Adrenal gland (tissue), 12 donors: ENCODE results near the gene ST3GAL6. TPM values are rescaled to one million over a fixed set of nuclear protein-coding genes. Genes with fewer than 3 reads are reported as not detected.

ENCODE experiments used
- DNase-seq, 7 donors: peaks; one replicate each; pipeline ENCODE4 v3.0.0-alpha.2; 2019 to 2020
- H3K27ac ChIP-seq, 5 donors: fragments of 200-600 bp; sonication (generic) in 4 of 5; 1 replicate in 3 of 5; 2 replicates in 2 of 5; pipeline versions ENCODE4 v1.5.1 to v1.8.0; 2016 to 2020; ENCODE audit warnings: mild to moderate bottlenecking in 1 of 5
- H3K27me3 ChIP-seq: fragments of 200-600 bp; 2 replicates; pipeline ENCODE4 v1.8.0; 2021
- H3K36me3 ChIP-seq, 2 donors: fragments of 200-600 bp; replicated peaks in 1 of 2; 1 replicate in 1 of 2; 2 replicates in 1 of 2; pipeline versions ENCODE4 v1.5.1 to v1.8.0; 2018 to 2022
- H3K4me1 ChIP-seq, 2 donors: fragments of 200-600 bp; replicated peaks in 1 of 2; 1 replicate in 1 of 2; 2 replicates in 1 of 2; pipeline versions ENCODE4 v1.5.1 to v1.8.0; 2018 to 2021
- H3K4me3 ChIP-seq, 4 donors: fragments of 200-600 bp; sonication (generic) in 3 of 4; one replicate each; pipeline ENCODE4 v1.5.1; 2016 to 2018
- H3K9me3 ChIP-seq, 3 donors: fragments of 200-600 bp; sonication (generic) in 1 of 3; replicated peaks in 1 of 3; 1 replicate in 2 of 3; 2 replicates in 1 of 3; pipeline versions ENCODE4 v1.5.1 to v1.8.0; 2016 to 2021
- POLR2A ChIP-seq, 2 donors: fragments of 450-650 bp; IDR thresholded peaks; one replicate each; pipeline ENCODE4 v1.6.1; 2017; ENCODE audit warnings: antibody characterized with exemption in 2 of 2, mild to moderate bottlenecking in 2 of 2, moderate library complexity in 1 of 2
- WGBS, 4 donors: extraction: QIAGEN DNeasy Blood & Tissue Kit in 2 of 4; methylation state at CpG; one replicate each; pipeline versions ENCODE4 v1.1.5 to v1.1.7; 2013 to 2017; 5-methylcytosine and 5-hydroxymethylcytosine counted together
- intact Hi-C, 2 donors: fragments of 100-400 bp; cut with DNase I; formaldehyde crosslinking; loops; one replicate each; pipeline versions ENCODE4 v1.14.1 to v1.15.0; 2022 to 2023
- polyA plus RNA-seq, 3 donors: library from polyadenylated mRNA; stranded (reverse); fragments of 200-250 nt in 2 of 3; fragments of 350-450 nt in 1 of 3; fragmentation: Illumina TruSeq in 1 of 3; extraction: RNeasy Lipid Tissue Mini Kit (QIAGEN cat#74804) in 1 of 3; gene quantifications; one replicate each; pipeline ENCODE4 v1.2.3, GENCODE V29; 2013 to 2014
- total RNA-seq, 9 donors: library from RNA; depleted of rRNA in 4 of 9; stranded (reverse); fragments of >200 nt in 4 of 9; fragments of 120-200 nt in 1 of 9; fragmentation: NEBNext Ultra II Directional in 1 of 9; extraction: Animal tissue kit (Norgen Biotek cat#: 25700) in 1 of 9; gene quantifications; one replicate each; pipeline versions ENCODE4 v1.1.0 to v1.2.4, GENCODE V29; 2013 to 2023
- TF ChIP-seq, protein P1 (sequence below), 6 experiments: fragments of 450-650 bp in 4 of 6; fragments of 200-600 bp in 2 of 6; sonication (generic) in 1 of 6; IDR thresholded peaks; 1 replicate in 5 of 6; 2 replicates in 1 of 6; pipeline versions ENCODE4 v1.5.1 to v1.8.0; 2016 to 2021; ENCODE audit warnings: antibody characterized with exemption in 6 of 6, mild to moderate bottlenecking in 2 of 6, moderate library complexity in 1 of 6
- donor health status: healthy with polysubstance abuse.
- donor health status: Bipolar disorder and iron deficiency.
- donor health status: DM: yes; HTN: yes; CAD: no.
- donor health status: DM: no; HTN: no; CAD: no.
- donor health status: DM: no; HTN: no; CAD: no.
- donor health status: DM: yes; HTN: yes; CAD: no.

The ST3GAL6 gene
- total and polyA plus RNA-seq, 12 donors = 6.0 to 60.5 (median 20.1) TPM

DNA sequence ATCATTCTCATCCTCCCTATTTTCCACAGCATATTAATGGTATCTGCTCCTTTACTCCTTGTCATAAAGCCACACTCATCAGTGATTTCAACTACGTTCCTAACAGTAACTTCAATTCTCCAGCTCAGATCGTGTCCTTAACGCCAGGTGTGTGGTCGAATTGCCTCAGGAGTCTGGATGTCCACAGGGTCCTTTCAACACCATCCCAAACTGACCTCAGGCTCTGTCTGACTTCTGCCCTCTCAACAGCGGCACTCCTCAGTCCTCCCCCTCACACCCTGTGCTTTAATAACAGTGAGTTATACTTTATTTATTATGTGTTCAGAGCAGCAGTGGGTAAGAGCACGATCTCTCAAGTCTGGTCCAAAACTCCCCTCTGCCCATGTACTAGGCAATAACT lies 42.4 kb downstream of the ST3GAL6 start:
- Histone ChIP-seq H3K27ac (no peak overlapping the region), H3K9me3 (no peaks in the 10 kb centered on the region), H3K4me3 (no peak overlapping the region), H3K27me3 (no peaks in the 10 kb centered on the region), H3K36me3 (peaks cover 0 to 31% of the 10 kb centered on the region in 2 donors), H3K4me1 (peaks cover 0 to 5% of the 10 kb centered on the region in 2 donors)
- DNase-seq = no peak
- TF ChIP-seq, protein P1, sequence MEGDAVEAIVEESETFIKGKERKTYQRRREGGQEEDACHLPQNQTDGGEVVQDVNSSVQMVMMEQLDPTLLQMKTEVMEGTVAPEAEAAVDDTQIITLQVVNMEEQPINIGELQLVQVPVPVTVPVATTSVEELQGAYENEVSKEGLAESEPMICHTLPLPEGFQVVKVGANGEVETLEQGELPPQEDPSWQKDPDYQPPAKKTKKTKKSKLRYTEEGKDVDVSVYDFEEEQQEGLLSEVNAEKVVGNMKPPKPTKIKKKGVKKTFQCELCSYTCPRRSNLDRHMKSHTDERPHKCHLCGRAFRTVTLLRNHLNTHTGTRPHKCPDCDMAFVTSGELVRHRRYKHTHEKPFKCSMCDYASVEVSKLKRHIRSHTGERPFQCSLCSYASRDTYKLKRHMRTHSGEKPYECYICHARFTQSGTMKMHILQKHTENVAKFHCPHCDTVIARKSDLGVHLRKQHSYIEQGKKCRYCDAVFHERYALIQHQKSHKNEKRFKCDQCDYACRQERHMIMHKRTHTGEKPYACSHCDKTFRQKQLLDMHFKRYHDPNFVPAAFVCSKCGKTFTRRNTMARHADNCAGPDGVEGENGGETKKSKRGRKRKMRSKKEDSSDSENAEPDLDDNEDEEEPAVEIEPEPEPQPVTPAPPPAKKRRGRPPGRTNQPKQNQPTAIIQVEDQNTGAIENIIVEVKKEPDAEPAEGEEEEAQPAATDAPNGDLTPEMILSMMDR (IDR thresholded peaks at IDR 0.05) = no peak
- no peak for TF ChIP-seq POLR2A (IDR thresholded peaks at IDR 0.05)
- intact Hi-C loops = loop anchor here in 1 of 2 donors (5.0 kb wide), 1 partner anchor 203 kb away; no protein-coding TSS in a partner anchor
- 89 to 92% (median 91%) methylated on average over 6 of the region's 6 CpGs for WGBS, 4 donors

- H3K27ac ChIP-seq = no peak overlapping the region
- H3K27me3 ChIP-seq = no peaks in the 10 kb centered on the region
- DNase-seq = no peak
- TF ChIP-seq POLR2A (IDR thresholded peaks at IDR 0.05) = no peak
- TF ChIP-seq, protein P1 (IDR thresholded peaks at IDR 0.05) = no peak
- intact Hi-C loops = loop anchor here in 1 of 2 donors (5.0 kb wide), 1 partner anchor 204 kb away; no protein-coding TSS in a partner anchor
- no peaks in the 10 kb centered on the region for H3K9me3 ChIP-seq
- peaks cover 0 to 31% of the 10 kb centered on the region in 2 donors for H3K36me3 ChIP-seq
- peaks cover 0 to 5% of the 10 kb centered on the region in 2 donors for H3K4me1 ChIP-seq
- no peak overlapping the region for H3K4me3 ChIP-seq
- WGBS, 4 donors = 75 to 100% (median 87%) methylated on average over 1 of the region's 1 CpG
Observed at GRCh38 chr3:98806521-98806920, 43.4 kb downstream of the ST3GAL6 start.

DNA sequence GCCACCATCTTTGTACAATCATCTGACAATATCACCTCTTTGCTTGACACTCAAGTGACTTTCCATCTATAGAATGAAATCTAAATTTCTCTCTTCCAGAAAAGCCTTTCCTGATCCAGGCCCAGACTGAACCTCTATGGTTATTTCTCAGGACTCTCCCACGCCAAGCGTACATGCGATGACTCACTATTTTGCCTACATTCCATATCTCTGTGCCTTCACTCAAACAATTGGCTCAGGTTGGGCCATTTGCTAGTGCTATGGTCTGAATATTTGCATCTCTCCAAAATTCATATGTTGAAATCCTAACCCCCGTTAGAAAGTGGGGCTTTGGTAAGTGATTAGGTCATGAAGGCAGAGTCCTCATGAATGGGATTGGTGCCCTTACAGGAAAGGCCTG lies 43.9 kb downstream of the ST3GAL6 start:
- H3K4me1 ChIP-seq = peaks cover 0 to 5% of the 10 kb centered on the region in 2 donors
- TF ChIP-seq, protein P1 (IDR thresholded peaks at IDR 0.05) = no peak
- TF ChIP-seq POLR2A (IDR thresholded peaks at IDR 0.05) = no peak
- intact Hi-C loops = loop anchor here in 1 of 2 donors (5.0 kb wide), 1 partner anchor 205 kb away; no protein-coding TSS in a partner anchor
- H3K4me3 ChIP-seq = no peak overlapping the region
- H3K27me3 ChIP-seq = no peaks in the 10 kb centered on the region
- DNase-seq = no peak
- H3K27ac ChIP-seq = no peak overlapping the region
- 93 to 99% (median 98%) methylated on average over 4 of the region's 4 CpGs for WGBS, 4 donors
- no peaks in the 10 kb centered on the region for H3K9me3 ChIP-seq
- H3K36me3 ChIP-seq = peaks cover 0 to 31% of the 10 kb centered on the region in 2 donors

DNA sequence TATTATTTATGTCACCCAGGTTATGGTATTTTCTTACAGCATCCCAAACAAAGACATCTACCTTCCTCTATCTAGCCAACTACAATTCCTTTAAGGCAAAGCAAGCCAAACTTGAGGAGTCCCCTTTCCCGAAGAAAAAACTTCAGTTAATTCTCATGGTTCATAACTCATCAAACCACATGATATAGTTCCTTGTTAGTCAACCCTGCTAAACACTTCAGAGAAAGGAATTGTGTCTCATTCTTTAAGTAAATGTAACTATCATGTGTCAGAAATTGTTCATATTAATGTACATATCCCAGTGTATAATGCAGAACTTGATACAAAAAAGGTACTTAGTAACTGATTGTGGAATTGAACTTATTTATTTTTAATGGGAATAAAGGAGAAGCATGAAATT lies 44.4 kb downstream of the ST3GAL6 start:
- no peak overlapping the region for H3K4me3 ChIP-seq
- no peak overlapping the region for H3K27ac ChIP-seq
- intact Hi-C loops = loop anchor here in 1 of 2 donors (5.0 kb wide), 1 partner anchor 205 kb away; no protein-coding TSS in a partner anchor
- WGBS, 4 donors = 87 to 98% (median 93%) methylated on average over 1 of the region's 1 CpG
- peaks cover 0 to 5% of the 10 kb centered on the region in 2 donors for H3K4me1 ChIP-seq
- no peaks in the 10 kb centered on the region for H3K27me3 ChIP-seq
- no peaks in the 10 kb centered on the region for H3K9me3 ChIP-seq
- no peak for DNase-seq
- TF ChIP-seq, protein P1 (IDR thresholded peaks at IDR 0.05) = no peak
- no peak for TF ChIP-seq POLR2A (IDR thresholded peaks at IDR 0.05)
- H3K36me3 ChIP-seq = peaks cover 0 to 31% of the 10 kb centered on the region in 2 donors
